IPS-15b (cell line): ENCODE results near the gene HGFAC.

Experiments
- H3K27me3 ChIP-seq: one replicate; pipeline ENCODE4 v1.6.1; 2013; ENCODE audit warnings: low read length; ENCODE audit not compliant: control insufficient read depth, insufficient read depth
- H3K36me3 ChIP-seq: one replicate; pipeline ENCODE4 v1.6.1; 2013; ENCODE audit warnings: low read length; ENCODE audit not compliant: control insufficient read depth, insufficient read depth
- H3K4me1 ChIP-seq: one replicate; pipeline ENCODE4 v1.6.1; 2013; ENCODE audit warnings: mild to moderate bottlenecking, low read length; ENCODE audit not compliant: control insufficient read depth, insufficient read depth
- H3K4me3 ChIP-seq: one replicate; pipeline ENCODE4 v1.5.1; 2013; ENCODE audit warnings: low read depth, low read length
- H3K9ac ChIP-seq: one replicate; pipeline ENCODE4 v1.6.1; 2013; ENCODE audit warnings: low read depth, mild to moderate bottlenecking, low read length
- H3K9me3 ChIP-seq: one replicate; pipeline ENCODE4 v1.6.1; 2013; ENCODE audit warnings: mild to moderate bottlenecking, low read length; ENCODE audit not compliant: control insufficient read depth, insufficient read depth

Gene HGFAC

GRCh38 chr4:3462790-3463415 is 21.1 kb downstream of the HGFAC start, which contains the start of gene DOK7:
Gene DOK7 (plus strand): TSS chr4:3463306. CDS start chr4:3463376, 70 bp downstream.
- Histone ChIP-seq H3K9ac (no peak within 1 kb of the TSS), H3K4me1 (no peaks in the 10 kb centered on the region), H3K27me3 (peaks cover 13% of the 10 kb centered on the region), H3K36me3 (no peaks in the 10 kb centered on the region), H3K4me3 (no peak within 1 kb of the TSS), H3K9me3 (no peaks in the 10 kb centered on the region)

- H3K9me3 ChIP-seq = no peaks in the 10 kb centered on the region
- no peaks in the 10 kb centered on the region for H3K36me3 ChIP-seq
- no peak overlapping the region for H3K4me3 ChIP-seq
- no peak overlapping the region for H3K9ac ChIP-seq
- peaks cover 9% of the 10 kb centered on the region for H3K27me3 ChIP-seq
- H3K4me1 ChIP-seq = no peaks in the 10 kb centered on the region
Observed at GRCh38 chr4:3463556-3464348, 22.0 kb downstream of the HGFAC start.

DNA sequence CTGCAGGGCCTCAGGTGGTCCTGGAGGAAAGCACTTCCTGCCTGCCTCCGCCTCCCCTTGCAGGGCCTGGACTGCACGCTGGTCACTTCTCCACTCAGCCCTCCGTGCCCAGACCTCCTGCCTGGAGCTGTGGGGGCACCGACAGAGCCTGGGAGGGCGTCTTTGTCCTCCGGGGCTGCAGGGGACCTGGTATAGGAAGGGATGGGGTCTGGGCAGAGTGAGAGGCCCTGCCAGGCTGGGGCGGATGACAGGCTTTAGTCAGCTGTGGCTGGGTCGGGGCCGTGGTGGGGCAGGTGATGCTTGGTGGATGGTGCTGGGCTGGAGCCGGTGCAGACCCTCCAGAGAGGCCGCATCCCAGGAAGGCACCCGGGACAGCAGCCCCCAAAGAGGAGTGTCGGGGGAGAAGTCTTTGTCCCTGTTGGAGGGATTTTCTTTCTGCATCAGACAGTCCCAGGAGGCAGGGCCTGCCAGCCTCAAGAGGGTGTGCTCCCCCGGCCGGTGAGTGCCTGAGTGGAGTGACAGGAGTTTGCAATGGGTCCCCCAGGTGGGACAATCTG is 22.7 kb downstream of the HGFAC start:
- Histone ChIP-seq H3K9ac (no peak overlapping the region), H3K9me3 (no peaks in the 10 kb centered on the region), H3K27me3 (peaks cover 12% of the 10 kb centered on the region)

GRCh38 chr4:3464911-3465697 is 23.3 kb downstream of the HGFAC start:
- H3K27me3 ChIP-seq = peaks cover 12% of the 10 kb centered on the region
- no peaks in the 10 kb centered on the region for H3K36me3 ChIP-seq
- H3K9ac ChIP-seq = no peak overlapping the region
- no peaks in the 10 kb centered on the region for H3K4me1 ChIP-seq
- H3K4me3 ChIP-seq = no peak overlapping the region
- no peaks in the 10 kb centered on the region for H3K9me3 ChIP-seq

More for the DNA sequence above, 22.7 kb downstream of the HGFAC start:
- Histone ChIP-seq H3K4me3 (no peak overlapping the region), H3K36me3 (no peaks in the 10 kb centered on the region), H3K4me1 (no peaks in the 10 kb centered on the region)

DNA sequence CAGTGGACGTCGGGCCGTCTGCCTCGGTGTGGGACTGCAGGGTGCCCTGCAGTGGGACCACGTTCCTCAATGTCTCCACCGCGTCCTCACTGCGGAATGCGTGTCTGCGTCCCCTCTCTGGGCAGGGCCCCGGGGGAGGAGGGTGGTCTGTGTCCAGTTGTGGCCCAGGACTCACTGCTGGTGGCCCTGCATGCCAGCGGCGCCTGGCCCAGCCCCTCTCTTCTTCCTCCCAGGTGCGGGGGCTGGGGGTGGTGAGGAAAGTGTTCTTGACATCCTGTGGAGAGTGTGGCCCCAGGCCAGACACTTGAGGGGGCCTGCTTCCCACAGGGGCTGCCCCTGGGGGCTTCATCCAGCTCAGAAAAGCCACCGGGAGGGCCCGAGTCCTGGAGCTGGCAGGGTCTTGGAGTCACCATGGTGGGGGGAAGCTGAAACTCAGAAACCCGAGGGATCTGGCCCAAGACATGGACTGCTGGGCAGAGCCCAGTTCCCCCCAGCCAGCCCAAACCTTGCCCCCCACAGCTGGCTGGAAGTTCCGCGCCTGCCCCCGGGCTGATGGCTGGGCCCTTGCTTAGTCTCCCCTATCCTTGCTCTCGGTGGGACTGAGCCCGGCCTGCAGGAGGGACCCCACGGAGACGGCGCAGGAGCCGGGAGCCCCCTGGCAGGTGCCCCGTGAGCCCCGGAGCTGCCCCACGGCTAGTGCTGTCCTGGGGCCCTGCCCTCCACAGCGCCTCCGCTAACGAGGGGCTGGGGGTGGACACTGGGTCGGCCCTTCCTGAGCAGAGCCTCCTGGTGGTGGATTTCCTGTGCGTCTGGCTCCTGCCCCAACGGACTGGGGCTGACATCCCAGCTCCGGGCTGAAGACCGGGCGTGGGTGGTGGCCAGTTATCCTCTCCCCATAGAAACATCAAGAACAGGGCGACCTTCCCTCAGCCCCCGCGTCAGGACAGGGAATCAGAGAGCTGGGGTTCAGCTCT is 24.2 kb downstream of the HGFAC start:
- H3K36me3 ChIP-seq = no peaks in the 10 kb centered on the region
- H3K4me3 ChIP-seq = no peak overlapping the region
- H3K9me3 ChIP-seq = no peaks in the 10 kb centered on the region
- H3K27me3 ChIP-seq = peaks cover 13% of the 10 kb centered on the region
- no peaks in the 10 kb centered on the region for H3K4me1 ChIP-seq
- H3K9ac ChIP-seq = no peak overlapping the region

- no peak overlapping the region for H3K4me3 ChIP-seq
- H3K9me3 ChIP-seq = no peaks in the 10 kb centered on the region
- H3K4me1 ChIP-seq = no peaks in the 10 kb centered on the region
- no peak overlapping the region for H3K9ac ChIP-seq
- peaks cover 13% of the 10 kb centered on the region for H3K27me3 ChIP-seq
- H3K36me3 ChIP-seq = no peaks in the 10 kb centered on the region
Observed at GRCh38 chr4:3466691-3467600, 25.2 kb downstream of the HGFAC start.

DNA sequence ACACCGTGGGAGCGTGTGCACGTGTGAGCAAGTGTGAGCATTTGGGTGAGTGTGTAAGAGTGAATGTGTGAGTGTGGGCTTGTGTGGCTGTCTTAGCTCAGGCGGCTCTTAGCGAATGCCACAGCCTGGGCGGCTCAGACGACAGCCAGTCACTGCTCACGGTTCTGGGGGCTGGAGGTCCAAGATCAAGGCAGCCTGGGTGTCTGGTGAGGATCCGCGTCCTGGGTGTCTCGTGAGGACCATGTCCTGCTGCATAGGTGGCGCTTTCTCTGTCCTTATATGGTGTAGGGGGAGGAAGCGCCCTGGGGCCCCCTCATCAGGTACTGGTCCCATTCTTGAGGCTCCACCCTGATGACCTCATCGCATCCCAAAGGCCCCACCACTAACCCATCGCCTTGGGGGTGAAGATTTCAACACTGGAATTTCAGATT is 25.8 kb downstream of the HGFAC start:
- Histone ChIP-seq H3K27me3 (peaks cover 13% of the 10 kb centered on the region), H3K4me1 (no peaks in the 10 kb centered on the region), H3K9ac (no peak overlapping the region), H3K36me3 (no peaks in the 10 kb centered on the region), H3K4me3 (no peak overlapping the region), H3K9me3 (no peaks in the 10 kb centered on the region)

GRCh38 chr4:3468154-3468553 is 26.4 kb downstream of the HGFAC start:
- no peaks in the 10 kb centered on the region for H3K4me1 ChIP-seq
- no peaks in the 10 kb centered on the region for H3K9me3 ChIP-seq
- H3K4me3 ChIP-seq = no peak overlapping the region
- peaks cover 13% of the 10 kb centered on the region for H3K27me3 ChIP-seq
- H3K36me3 ChIP-seq = no peaks in the 10 kb centered on the region
- no peak overlapping the region for H3K9ac ChIP-seq

DNA sequence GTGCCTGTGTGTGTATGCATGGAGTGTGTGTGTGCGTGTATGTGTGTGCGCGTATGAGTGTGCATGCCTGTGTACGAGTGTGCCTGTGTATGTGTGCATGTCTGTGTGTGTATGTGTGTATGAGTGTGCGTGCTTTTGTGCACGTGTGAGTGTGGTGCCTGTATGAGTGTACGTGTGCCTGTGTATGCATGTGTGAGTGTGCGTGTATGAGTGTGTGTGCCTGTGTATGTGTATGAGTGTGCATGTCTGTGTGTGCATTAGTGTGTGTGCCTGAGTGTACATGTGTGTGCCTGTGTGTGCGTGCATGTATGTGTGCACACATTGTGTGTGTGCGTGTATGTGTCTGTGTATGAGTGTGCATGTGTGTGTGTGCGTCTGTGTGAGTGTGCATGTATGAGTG is 27.0 kb downstream of the HGFAC start:
- peaks cover 13% of the 10 kb centered on the region for H3K27me3 ChIP-seq
- H3K4me1 ChIP-seq = no peaks in the 10 kb centered on the region
- H3K4me3 ChIP-seq = no peak overlapping the region
- H3K9me3 ChIP-seq = no peaks in the 10 kb centered on the region
- no peaks in the 10 kb centered on the region for H3K36me3 ChIP-seq
- no peak overlapping the region for H3K9ac ChIP-seq
